NCI-H2227 (cell line): ENCODE measurements around the gene HBB.

Experiments used
- DNase-seq: peaks from one replicate; lab custom pipeline; 2025; ENCODE audit not compliant: unreplicated experiment; lab: John Stamatoyannopoulos, UW

Gene HBB

DNA sequence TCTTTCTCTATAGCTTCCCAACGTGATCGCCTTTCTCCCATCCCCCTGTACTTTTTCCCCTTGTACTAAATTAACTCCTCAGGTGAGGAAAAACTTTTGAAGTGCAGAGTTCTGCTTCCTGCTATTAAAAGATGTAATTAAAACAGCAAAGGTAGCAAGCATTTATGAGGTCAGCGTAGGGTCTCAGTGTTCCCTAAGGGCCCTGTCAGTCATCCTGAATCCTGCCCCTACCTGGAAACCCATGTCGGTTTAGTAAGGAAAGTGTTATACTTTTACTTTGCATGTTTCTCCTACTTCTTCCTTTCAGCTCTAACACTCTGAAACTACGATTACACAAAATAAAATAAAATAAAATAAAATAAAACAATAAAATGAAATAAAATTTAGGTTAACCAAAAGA, 1.3 kb upstream of the HBB start:
- DNase-seq, result no peak

DNA sequence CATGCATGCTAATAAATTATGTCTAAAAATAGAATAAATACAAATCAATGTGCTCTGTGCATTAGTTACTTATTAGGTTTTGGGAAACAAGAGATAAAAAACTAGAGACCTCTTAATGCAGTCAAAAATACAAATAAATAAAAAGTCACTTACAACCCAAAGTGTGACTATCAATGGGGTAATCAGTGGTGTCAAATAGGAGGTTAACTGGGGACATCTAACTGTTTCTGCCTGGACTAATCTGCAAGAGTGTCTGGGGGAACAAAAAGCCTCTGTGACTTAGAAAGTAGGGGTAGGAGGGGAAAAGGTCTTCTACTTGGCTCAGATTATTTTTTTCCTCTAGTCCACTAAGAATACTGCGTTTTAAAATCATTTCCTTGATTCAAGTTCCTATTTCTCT, 810 bp upstream of the HBB start:
- DNase-seq, result no peak

DNA sequence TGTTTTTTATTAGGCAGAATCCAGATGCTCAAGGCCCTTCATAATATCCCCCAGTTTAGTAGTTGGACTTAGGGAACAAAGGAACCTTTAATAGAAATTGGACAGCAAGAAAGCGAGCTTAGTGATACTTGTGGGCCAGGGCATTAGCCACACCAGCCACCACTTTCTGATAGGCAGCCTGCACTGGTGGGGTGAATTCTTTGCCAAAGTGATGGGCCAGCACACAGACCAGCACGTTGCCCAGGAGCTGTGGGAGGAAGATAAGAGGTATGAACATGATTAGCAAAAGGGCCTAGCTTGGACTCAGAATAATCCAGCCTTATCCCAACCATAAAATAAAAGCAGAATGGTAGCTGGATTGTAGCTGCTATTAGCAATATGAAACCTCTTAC, 1.4 kb downstream of the HBB start:
- DNase-seq, result no peak

DNA sequence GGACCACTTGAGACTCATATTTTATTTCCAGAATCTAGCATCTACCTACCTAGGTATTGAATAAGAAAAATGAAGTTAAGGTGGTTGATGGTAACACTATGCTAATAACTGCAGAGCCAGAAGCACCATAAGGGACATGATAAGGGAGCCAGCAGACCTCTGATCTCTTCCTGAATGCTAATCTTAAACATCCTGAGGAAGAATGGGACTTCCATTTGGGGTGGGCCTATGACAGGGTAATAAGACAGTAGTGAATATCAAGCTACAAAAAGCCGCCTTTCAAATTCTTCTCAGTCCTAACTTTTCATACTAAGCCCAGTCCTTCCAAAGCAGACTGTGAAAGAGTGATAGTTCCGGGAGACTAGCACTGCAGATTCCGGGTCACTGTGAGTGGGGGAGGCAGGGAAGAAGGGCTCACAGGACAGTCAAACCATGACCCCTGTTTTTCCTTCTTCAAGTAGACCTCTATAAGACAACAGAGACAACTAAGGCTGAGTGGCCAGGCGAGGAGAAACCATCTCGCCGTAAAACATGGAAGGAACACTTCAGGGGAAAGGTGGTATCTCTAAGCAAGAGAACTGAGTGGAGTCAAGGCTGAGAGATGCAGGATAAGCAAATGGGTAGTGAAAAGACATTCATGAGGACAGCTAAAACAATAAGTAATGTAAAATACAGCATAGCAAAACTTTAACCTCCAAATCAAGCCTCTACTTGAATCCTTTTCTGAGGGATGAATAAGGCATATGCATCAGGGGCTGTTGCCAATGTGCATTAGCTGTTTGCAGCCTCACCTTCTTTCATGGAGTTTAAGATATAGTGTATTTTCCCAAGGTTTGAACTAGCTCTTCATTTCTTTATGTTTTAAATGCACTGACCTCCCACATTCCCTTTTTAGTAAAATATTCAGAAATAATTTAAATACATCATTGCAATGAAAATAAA, 2.1 kb downstream of the HBB start:
- DNase-seq, result no peak

DNA sequence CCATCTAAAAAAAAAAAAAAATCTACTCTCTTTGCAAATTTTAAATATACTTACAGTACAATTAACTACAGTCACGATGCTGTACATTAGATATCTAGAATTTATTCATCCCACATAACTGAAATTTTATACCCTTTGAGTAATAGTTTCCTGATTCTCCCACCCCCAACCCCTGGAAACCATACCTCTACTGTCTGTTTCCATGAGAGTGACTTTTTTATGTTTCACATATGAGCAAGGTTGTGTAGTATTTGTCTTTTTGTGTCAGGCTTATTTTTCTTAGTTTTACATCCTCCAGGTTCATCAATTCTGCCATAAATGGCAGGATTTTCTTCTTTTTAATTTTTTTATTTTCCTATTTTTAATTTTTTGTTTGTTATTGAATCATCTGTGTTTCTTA, 3.2 kb downstream of the HBB start:
- no peak for DNase-seq

DNA sequence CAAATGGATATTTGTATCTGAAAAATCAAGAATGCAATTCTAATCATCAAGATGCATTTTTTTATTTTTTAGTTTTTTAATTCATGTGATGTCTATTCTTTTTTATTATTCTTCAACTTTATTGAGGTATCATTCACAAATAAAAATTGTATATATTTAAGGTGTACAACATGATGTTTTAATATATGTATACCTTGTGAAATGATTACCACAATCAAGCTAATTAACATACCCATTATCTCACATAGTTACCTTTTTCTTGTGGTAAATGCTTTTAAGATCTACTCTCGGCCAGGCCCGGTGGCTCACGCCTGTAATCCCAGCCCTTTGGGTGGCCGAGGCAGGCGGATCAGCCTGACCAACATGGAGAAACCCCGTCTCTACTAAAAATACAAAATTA, 3.7 kb downstream of the HBB start:
- no peak for DNase-seq

DNA sequence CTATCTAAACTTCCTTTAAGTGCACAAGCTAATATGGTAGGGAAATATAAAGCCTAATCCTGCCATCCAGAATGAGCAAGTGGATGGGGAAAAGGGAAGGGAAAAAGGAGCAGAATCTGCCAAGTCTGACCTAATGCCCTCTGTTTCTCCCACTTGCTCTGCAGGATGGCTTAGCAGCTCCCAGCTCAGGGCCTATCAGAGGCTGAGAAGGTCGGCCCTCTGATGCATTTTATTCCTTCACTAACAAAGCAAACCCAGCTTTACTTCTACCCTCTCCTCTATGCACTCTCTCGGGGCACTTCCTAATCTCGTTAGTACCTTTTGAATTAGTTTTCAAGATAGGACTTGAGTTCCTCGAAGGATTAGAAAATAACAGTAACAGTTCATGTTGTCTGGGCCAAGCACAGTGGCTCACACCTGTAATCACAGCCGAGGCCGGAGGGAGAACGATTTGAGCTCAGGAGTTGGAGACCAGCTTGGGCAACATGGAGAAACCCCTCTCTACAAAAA, 16.4 kb downstream of the HBB start:
- DNase-seq, result no peak

DNA sequence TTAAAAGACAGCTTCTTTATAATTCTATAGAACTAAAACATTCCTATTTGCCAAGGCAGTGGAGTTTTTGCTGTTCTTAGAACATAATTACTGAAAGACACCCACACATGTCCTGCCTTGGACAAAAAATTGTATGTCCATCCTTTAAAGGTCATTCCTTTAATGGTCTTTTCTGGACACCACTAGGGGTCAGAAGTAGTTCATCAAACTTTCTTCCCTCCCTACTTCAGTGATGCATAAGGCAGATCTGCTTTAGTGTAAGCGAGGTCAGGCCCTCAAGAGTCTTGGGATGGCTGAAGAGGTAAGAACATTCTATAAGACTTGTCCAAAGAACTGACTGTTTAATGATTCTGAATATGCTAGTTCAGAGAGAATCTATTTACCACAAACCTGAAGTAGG, 22.1 kb downstream of the HBB start:
- no peak for DNase-seq

DNA sequence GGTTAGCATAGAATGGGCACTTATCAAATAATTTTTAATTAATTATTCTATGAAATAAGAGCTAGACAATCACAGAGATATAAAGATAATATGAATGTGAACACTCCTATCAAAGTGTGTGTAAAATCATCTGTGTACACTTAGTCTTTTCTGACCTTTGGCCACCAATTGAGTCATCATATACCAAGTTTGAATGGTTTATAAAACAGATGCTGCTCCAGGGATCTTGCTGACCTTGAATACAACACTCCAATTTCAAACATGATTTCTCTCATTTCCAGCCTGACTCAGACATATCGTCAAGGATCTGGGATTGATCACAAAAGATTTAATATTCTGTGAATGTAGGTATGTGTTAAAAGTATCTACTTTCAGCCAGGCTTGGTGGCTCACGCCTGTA, 23.5 kb downstream of the HBB start:
- no peak for DNase-seq

DNA sequence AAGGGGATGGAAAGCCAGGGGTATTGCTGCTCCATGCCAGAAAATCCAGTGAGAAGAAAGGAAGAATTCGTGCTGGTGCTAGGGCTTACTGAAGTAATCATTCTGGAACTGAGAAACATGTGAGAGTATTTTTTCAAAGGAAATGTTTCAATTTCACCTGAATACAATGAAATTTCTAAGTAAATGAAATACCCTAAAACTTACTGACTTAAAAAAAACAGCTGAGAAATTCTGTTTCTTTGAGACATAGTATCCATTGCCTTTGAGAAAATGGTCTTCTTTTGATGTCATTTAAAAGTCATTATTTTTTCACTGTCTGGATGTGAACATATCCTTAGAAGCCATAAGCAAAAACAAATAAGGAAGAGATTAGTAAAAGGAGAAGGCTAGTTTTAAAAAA, 26.3 kb downstream of the HBB start, which contains the start of gene OR51V1:
Gene OR51V1 (minus strand): TSS at position 101 of the 400 bp plus-strand sequence. CDS start 0 bp downstream, at position 101.
- no peak for DNase-seq

DNA sequence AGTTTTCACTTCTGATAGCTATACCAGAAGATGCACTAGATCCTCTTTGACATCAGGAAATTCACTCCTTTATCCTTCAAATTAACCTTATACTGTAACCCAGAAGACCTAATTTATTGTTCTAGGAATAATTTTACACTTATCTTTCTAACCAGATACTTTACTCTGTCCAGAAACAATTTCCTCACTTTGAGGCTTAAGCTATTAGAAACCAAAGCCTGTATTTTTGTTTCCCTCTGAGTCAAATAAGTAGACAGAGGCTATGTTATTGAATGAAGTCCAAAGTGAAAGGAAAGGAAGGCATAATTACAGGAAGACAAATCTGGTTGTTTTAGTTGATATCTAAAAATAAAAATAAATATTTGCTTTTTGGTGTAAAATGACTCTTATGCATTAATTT, 28.6 kb downstream of the HBB start:
- DNase-seq, result no peak

DNA sequence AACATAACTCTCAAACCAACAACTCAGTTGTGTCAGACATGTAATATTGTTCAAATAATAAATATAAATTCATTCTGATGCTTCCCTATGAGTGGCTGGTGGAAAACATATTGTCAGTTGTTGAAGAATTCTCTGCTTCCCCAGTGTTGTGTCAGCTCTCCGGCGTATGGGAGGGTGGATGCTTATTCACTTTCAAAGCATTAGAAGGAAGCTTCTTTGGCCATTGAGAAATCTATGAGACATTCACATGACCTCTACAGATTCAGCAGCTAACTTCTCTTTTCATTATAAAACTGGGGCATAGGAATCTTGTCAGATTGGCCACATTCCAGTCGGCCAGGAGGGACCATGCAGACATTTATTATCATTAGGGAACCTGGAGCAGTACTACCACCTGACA, 29.3 kb downstream of the HBB start:
- no peak for DNase-seq

DNA sequence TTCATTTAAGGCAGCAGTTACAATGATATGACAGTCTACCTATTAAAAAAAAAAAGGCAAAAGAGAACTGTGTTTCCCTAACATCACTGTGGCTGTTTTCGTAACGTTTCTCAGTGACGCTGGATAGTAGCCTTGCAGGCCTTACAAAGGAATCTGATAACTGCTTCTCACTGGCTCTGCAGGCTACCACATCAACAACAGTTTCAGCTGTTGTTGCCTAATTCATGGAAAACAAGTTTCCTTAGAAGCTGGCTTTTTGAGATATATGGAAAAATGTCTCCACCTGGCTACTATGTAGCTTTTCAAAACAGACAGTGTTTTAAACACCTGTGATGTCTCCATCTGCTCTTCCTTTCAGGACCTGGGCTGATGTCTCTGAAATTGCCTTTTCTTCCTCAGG, 30.1 kb downstream of the HBB start:
- DNase-seq, result no peak

DNA sequence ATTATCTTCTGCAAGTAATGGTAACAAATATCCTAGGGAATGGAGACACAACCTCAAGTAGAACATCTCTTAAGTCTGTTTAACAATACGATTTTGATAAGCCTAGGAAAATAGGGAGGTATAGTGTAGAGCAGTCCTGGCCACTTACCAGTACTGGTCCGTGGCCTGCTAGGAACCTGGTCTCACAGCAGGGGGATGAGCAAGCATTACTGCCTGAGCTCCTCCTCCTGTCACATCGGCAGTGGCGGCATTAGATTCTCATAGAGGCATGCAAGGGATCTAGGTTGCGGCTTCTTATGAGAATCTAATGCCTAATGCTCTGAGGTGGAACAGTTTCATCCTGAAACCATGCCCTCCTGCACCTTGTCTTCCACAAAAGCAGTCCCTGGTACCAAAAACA, 30.8 kb downstream of the HBB start:
- no peak for DNase-seq

DNA sequence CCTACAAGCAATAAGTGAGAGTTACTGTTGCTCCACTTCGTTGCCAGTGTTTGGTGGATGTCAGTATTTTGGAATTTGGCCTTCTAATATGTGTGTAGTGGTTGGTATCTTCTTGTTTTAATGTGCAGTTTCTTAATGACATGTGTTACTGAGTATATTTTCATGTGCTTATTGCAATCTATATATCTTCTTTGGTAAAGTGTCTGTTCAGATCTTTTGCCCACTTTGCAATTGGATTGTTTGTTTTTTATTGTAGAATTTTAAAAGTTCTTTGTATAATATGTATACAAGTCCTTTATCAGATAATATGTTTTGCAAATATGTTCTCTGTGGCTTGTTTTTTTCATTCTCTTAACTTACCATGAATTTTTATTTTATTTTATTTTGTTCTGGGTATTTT, 34.1 kb downstream of the HBB start:
- no peak for DNase-seq

DNA sequence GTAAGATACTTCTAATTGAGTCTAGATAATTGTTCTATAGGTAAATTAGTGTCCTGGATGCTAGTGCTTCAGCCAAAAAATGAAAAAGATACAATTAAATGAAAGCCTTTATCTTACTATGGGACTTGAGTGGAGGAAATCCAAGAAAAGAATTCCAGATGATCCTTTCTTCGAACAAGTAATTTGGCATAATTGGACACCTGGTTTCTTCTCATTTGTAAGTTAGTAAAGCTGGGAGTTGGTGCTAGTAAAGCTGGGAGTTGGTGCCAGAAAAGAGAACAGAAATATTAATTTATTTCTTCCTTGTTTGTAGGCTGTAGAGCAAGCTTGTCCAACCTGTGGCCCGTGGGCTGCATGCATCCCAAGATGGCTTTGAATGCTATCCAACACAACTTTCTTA, 38.7 kb downstream of the HBB start:
- DNase-seq, result no peak

DNA sequence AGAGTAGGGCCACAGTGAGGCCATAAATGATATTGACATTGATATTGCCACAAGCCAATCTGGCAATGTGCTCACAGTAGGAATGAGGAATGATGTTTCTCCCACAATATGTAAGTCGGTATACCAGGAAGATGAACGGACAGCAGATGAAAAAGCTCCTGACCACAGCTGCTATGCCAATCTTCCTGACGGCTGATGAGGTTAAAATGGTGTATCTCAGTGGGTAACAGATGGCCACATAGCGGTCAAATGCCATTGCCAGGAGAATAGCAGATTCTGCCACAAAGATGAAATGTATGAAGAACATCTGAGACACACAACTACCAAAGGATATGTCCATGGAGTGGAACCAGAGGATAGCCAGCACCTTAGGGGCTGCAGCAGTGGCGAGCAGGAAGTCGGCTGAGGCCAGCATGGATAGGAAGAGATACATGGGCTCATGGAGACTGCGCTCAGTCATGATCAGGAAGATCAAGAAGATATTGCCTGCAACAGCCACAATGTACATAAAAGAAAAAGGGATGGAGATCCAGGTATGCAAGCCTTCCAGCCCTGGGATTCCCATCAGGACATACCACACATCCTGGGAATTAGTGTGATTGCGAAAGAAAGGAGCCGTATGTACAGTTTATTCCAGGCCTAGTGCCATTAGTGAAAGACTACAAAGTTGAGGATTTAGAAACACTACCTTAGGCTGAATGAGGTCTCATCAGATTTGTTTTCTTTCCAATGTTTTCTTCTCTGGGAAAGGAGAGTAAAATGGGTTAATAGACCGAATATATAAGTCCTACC, 48.6 kb downstream of the HBB start:
- DNase-seq, result no peak
